HS-5 (cell line): ENCODE measurements around the gene MALAT1.
"Not testable (repeated sequence)": the region's sequence is repeated elsewhere in the genome, so short reads cannot be mapped to it uniquely, and the experiment has no call there.

Experiments
- DNase-seq: peaks from one replicate; pipeline ENCODE4 v3.0.0-alpha.2; 2012; ENCODE audit warnings: low read depth

Gene MALAT1

GRCh38 chr11:65522718-65523630 is 24.1 kb downstream of the MALAT1 start:
- DNase-seq, result not testable (repeated sequence)

DNA sequence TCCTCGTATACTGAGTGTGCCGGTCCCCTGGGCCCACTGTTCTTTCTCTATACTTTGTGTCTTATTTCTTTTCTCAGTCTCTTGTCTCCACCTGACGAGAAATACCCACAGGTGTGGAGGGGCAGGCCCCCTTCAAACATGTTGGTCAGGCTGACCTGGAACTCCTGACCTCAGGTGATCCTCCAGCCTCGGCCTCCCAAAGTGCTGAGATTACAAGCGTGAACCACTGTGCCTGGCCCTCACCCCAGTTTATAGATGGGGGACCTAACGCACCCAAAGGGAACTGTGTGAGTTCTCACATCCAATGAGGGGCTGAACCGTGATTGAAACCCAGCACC is 24.8 kb downstream of the MALAT1 start:
- DNase-seq, result not testable (repeated sequence)

GRCh38 chr11:65524014-65524740 is 25.3 kb downstream of the MALAT1 start:
- no peak for DNase-seq

- no peak for DNase-seq
These were observed 26.1 kb downstream of the MALAT1 start, which contains the start of gene SCYL1 for GRCh38 chr11:65524741-65525545. SCYL1 (plus strand) TSS chr11:65525083; CDS start chr11:65525154, 71 bp downstream.

DNA sequence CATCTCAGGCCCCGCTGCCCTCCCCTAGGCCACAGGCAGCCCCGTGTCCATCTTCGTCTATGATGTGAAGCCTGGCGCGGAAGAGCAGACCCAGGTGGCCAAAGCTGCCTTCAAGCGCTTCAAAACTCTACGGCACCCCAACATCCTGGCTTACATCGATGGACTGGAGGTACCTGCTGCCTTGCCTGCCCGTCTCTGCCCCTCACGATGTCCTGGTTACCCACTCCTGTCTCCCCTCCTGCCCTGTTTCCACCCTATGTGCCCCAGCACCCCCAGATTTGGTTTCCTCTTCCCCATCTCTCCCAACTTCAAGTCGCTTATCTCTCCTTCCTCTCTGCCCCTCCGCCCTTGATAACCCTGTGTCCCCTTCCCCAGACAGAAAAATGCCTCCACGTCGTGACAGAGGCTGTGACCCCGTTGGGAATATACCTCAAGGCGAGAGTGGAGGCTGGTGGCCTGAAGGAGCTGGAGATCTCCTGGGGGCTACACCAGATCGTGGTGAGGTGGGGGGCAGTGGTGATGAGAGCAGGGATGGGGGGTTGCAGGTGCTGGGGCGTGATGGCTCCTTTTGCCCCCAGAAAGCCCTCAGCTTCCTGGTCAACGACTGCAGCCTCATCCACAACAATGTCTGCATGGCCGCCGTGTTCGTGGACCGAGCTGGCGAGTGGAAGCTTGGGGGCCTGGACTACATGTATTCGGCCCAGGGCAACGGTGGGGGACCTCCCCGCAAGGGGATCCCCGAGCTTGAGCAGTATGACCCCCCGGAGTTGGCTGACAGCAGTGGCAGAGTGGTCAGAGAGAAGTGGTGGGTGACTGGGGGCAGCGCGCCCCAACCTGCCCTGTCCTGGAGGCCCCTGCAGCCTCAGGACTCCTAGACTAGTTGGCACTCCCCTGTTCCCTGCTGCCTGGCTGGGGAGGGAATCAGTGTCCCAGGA is 27.0 kb downstream of the MALAT1 start:
- no peak for DNase-seq

GRCh38 chr11:65526744-65527143 is 27.9 kb downstream of the MALAT1 start:
- no peak for DNase-seq

DNA sequence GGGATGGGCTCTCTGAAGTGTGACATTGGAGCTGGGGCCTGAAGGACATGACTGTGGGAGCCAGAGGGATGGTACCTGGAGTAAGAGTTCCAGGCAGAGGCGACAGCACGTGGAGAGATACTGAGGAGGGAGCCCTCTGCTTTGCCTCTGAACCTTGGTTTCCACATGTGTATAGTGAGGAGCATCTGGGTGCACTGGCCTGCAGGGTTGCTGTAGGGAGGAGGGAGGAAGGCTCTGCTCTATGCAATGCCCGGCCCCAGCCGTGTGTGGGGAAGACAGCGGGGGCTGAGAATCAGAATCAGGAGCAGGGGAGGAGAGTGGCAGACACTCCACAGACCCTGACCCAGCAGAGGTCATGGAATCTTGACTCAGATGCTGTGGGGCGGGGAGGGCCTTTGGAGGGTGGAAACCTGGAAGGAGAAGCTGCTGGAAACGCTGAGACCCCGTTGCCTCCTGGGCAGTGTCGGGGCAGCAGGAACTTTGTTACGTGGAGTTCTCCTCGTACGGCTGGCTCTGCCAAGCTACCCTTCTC is 30.0 kb downstream of the MALAT1 start:
- DNase-seq, result no peak

DNA sequence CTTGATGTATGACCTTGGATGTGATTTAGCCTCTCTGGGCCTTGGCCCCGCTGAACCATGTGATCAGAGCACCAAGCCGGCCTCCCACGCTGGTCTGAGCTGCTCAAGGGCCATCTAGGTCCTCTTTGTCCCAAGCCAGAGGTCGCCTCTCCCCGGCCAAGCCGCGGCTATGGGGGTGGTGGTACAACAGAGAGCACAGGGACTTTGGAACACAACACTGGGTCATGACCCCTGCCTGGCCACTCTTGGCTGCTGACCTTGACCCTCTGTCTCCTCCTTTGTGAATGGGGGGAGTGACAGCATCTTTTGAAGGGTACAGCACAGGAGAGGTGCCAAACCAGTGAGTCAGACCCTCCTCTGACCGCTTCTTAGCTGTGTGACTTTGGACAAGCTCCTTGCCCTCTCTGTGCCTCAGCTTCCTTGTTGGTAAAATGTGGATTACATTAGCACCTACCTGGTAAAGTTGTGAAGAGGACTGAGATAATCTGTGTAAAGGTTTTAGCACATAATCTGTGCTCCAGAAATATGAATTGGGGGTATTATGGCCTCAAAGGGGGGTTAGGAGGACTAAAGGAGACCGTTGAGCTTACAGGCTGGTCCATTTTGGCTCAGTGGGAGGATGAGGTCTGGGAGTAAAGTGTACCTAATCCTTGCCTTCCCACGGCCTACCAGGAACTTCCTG is 30.8 kb downstream of the MALAT1 start:
- no peak for DNase-seq

- no peak for DNase-seq
These were observed 31.3 kb downstream of the MALAT1 start for GRCh38 chr11:65530157-65530496.

DNA sequence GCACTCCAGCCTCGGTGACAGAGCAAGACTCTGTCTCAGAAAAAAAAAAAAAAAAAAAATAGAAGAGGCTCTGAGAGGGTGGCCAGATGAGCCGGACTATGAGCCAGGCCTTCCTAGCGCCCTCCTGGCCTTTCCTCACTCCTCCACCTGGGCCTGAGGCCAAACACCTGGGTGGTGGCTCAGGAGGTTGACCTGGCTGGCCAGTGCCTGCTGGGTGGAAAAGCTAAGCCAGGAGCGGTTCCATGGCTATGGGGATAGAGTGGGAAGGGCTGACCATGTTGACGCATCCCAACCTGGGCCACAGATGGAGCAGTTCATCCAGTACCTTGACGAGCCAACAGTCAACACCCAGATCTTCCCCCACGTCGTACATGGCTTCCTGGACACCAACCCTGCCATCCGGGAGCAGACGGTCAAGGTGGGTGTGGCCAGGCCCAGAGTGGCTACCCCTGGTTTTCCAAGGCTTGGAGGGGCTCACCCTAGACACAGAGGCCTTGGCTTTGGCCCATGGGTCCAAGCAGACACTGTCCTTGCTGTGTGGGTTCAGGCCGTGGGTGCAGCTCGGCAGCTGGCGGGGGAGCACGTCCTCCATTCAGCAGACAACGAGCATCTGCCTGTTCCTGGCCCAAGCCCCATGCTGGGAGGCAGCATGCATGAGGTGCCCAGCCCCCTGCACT is 33.7 kb downstream of the MALAT1 start:
- DNase-seq, result no peak

DNA sequence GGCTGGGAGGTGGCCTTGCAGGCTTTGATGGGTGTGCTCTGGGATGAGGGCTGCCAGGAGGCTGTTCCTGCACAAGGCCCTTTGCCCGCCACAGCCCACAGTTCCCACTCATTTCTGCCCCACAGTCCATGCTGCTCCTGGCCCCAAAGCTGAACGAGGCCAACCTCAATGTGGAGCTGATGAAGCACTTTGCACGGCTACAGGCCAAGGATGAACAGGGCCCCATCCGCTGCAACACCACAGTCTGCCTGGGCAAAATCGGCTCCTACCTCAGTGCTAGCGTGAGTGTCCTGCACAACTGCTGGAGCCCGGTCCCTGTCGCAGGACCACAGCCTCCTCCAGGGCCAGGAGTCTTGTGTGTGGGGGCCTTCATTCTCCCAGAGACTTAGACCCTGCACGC is 36.3 kb downstream of the MALAT1 start:
- no peak for DNase-seq

DNA sequence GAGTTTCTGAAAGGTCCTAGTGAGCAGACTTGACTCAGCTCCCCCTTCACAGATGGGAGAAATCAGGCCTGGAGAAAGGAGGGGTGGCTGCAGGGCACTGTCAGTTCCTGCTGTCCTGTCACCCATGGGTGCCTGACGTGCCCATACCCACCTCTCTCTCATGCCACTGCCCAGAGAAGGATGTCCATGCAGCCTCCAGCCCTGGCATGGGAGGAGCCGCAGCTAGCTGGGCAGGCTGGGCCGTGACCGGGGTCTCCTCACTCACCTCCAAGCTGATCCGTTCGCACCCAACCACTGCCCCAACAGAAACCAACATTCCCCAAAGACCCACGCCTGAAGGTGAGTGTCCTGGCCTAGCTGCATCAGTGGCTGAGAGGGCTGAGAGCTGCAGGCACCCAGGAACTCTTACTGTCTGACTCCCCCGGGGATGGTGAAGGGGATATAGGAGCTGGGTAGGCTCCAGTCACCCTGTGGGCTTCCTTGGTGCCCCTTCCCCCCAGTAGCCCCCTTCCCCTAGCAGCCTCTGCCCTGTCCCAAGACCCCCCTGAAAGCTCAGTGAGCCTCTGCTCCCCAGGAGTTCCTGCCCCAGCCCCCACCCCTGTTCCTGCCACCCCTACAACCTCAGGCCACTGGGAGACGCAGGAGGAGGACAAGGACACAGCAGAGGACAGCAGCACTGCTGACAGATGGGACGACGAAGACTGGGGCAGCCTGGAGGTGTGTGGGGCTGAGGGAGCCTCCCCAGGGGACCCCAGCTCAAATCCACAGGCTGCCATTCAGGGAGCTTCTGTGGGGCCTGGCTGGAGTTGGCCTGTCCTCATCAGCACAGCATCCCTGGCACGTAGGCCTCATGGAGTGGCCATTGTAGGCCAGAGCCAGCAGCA is 37.8 kb downstream of the MALAT1 start:
- no peak for DNase-seq

DNA sequence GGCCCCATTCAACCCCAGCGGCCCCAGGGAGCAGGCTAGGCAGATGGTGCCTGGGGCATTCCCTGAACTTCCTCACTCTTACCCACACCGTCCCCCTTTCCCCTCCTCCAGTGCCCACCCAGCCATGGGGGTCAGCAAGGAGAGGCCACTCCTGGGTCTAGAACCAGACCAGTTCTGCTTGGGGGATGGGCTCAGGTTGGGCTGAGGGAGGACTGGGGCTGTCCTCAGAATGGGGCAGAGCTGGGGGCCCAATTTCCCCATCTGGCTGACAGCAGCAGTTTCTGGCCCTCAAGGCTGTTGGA is 38.4 kb downstream of the MALAT1 start:
- no peak for DNase-seq

GRCh38 chr11:65537620-65538231 is 38.9 kb downstream of the MALAT1 start:
- DNase-seq, result no peak

DNA sequence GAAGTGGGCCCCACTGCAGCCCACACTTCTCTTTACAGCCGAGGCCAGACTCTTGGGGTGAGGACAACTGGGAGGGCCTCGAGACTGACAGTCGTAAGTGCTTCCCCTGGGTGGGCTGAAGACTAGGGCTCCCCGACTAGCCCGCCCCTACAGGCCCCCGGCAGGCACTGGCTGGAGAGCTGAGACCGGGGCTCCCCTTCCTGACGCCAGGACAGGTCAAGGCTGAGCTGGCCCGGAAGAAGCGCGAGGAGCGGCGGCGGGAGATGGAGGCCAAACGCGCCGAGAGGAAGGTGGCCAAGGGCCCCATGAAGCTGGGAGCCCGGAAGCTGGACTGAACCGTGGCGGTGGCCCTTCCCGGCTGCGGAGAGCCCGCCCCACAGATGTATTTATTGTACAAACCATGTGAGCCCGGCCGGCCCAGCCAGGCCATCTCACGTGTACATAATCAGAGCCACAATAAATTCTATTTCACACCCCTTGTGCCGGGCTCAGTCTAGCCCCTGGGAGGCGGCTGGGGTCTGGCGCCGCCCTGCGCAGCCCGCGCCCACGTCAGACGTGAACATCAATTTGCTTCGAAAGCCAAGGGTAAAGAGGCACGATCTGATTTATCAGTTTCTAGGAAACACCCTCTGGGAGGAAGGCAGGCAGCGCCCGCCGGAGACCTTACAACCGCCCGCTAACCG is 39.5 kb downstream of the MALAT1 start:
- DNase-seq, result no peak

GRCh38 chr11:65538915-65539743 is 40.3 kb downstream of the MALAT1 start:
- DNase-seq, result no peak

DNA sequence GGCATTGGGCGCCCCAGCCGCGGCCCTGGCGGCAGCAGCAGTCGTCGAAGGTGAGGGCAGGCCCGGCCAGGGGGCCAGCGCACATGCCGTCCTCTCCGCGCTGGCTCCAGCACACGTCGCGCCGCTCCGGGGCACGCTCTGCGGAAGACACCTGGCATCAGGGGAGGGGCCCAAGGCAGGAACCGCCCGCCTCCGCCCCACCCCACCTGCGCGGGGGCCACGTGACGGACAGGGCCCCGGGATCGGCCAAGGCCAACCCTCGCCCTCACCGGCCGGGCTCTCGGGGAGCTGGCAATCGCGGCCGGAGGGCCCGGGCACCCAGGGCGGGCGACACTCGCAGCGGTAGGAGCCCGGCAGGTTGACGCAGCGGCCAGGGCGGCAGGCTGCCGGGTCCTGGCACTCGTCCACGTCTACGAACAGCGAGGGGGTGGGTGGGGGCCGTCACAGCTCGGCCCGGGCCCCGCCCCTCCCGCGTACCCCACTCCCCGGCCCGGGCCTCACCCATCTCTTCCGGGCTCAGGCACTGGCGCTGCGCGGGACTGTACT is 41.0 kb downstream of the MALAT1 start:
- DNase-seq, result no peak
